ENCODE results near the gene CDH26.

DNA sequence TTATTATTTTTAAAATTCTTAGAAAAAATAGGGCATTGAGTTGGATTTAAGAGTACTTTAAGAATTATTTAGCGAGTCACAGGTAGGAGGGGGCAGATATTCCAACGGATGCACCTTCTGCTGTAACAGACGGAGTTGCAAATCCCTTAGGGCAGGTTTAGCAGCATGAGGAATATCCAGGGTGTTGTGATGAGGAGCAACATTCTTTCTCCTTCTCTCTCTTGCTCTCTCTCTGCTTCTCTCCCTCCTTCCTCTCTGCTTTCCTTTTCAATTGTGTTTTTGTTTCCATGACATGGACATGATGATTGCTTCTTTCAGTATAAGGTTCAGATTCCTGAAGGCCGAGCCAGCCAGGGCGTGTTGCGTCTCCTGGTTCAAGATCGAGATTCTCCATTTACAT is 28.9 kb downstream of the CDH26 start:
- TF ChIP-seq EZH2 (IDR thresholded peaks at IDR 0.05; ENCODE audit: insufficient read depth, poor library complexity, severe bottlenecking) (no peak), EZH2phosphoT487 (IDR thresholded peaks at IDR 0.05; ENCODE audit: insufficient read depth, low read depth) (no peak)

Data from GM23248 (cell line).